Keratinocyte (primary cell): ENCODE measurements around the gene RNF34.

Source experiments
- EZH2 ChIP-seq: IDR thresholded peaks from one replicate; pipeline ENCODE4 v1.6.1; 2012; ENCODE audit warnings: inconsistent platforms, mild to moderate bottlenecking, low read length, moderate library complexity
- TF ChIP-seq, protein P1 (sequence below), 3 experiments: IDR thresholded peaks in 1 of 3; conservative IDR thresholded peaks in 1 of 3; optimal IDR thresholded peaks in 1 of 3; 2 replicates in 2 of 3; 3 replicates in 1 of 3; pipeline versions ENCODE3 to v1.5.1; 2011; ENCODE audit warnings: low read length in 3 of 3, mild to moderate bottlenecking in 3 of 3, moderate library complexity in 2 of 3, control low read depth in 1 of 3, inconsistent platforms in 1 of 3; ENCODE audit not compliant: insufficient read depth in 2 of 3; ENCODE audit errors: extremely low read depth in 1 of 3

DNA sequence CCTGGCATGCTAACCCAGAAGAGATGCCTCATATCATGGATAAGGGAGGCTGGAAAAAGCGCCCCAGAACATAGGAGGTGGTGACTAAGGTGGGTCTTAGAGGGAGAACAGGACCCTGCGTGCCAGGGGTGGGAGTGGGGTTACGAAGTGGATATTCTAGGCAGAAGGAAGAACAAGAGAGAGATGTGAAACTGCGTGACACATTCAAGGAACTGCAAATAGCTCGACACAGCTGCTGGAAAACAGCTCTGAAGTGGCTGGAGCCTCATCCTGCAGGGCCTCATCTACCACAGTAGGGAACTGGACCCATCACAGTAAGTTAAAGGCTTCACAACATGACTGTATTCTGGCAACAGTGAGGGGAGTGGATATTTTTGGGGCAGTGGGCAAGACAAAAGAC lies 61.1 kb downstream of the RNF34 start:
- TF ChIP-seq, protein P1, sequence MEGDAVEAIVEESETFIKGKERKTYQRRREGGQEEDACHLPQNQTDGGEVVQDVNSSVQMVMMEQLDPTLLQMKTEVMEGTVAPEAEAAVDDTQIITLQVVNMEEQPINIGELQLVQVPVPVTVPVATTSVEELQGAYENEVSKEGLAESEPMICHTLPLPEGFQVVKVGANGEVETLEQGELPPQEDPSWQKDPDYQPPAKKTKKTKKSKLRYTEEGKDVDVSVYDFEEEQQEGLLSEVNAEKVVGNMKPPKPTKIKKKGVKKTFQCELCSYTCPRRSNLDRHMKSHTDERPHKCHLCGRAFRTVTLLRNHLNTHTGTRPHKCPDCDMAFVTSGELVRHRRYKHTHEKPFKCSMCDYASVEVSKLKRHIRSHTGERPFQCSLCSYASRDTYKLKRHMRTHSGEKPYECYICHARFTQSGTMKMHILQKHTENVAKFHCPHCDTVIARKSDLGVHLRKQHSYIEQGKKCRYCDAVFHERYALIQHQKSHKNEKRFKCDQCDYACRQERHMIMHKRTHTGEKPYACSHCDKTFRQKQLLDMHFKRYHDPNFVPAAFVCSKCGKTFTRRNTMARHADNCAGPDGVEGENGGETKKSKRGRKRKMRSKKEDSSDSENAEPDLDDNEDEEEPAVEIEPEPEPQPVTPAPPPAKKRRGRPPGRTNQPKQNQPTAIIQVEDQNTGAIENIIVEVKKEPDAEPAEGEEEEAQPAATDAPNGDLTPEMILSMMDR (optimal IDR thresholded peaks at IDR 0.05 in 1 of 3, IDR thresholded peaks at IDR 0.05 in 1 of 3, conservative IDR thresholded peaks at IDR 0.05 in 1 of 3; ENCODE audit: extremely low read depth in 1 of 3, insufficient read depth in 2 of 3, low read length in 3 of 3): no peak
- TF ChIP-seq EZH2: no peak
